CD14-positive monocyte (primary cell): Measurements from ENCODE around the gene GRM8. TPM values are rescaled to one million over a fixed set of nuclear protein-coding genes. Genes with fewer than 3 reads are reported as not detected.

Experiments
- DNase-seq, 3 donors: peaks; one replicate each; pipeline ENCODE4 v3.0.0-alpha.2; 2011 to 2022
- H2AFZ ChIP-seq: 2 replicates; pipeline ENCODE4 v1.6.0; 2012; ENCODE audit warnings: mild to moderate bottlenecking, low read depth, low read length, inconsistent platforms; ENCODE audit not compliant: insufficient read depth, poor library complexity, severe bottlenecking
- H3K27ac ChIP-seq, 2 donors: 1 replicate in 1 of 2; 2 replicates in 1 of 2; pipeline ENCODE4 v1.5.1; 2012 to 2013; ENCODE audit warnings: low read length in 2 of 2, control low read depth in 1 of 2, inconsistent platforms in 1 of 2, low read depth in 1 of 2, mild to moderate bottlenecking in 1 of 2
- H3K27me3 ChIP-seq, 2 donors: one replicate each; pipeline versions ENCODE4 v1.6.0 to v1.6.1; 2011 to 2013; ENCODE audit warnings: low read length in 2 of 2; ENCODE audit not compliant: control insufficient read depth in 2 of 2, insufficient read depth in 2 of 2
- H3K36me3 ChIP-seq, 2 donors: replicated peaks in 1 of 2; 1 replicate in 1 of 2; 2 replicates in 1 of 2; pipeline versions ENCODE4 v1.5.1 to v1.6.1; 2012 to 2013; ENCODE audit warnings: low read length in 2 of 2, control low read depth in 1 of 2, inconsistent platforms in 1 of 2, mild to moderate bottlenecking in 1 of 2; ENCODE audit not compliant: insufficient read depth in 2 of 2, control insufficient read depth in 1 of 2
- H3K4me1 ChIP-seq, 2 donors: 1 replicate in 1 of 2; 2 replicates in 1 of 2; pipeline versions ENCODE4 v1.5.1 to v1.6.1; 2012 to 2013; ENCODE audit warnings: low read length in 2 of 2, control low read depth in 1 of 2, inconsistent platforms in 1 of 2, mild to moderate bottlenecking in 1 of 2, moderate library complexity in 1 of 2; ENCODE audit not compliant: insufficient read depth in 2 of 2, control insufficient read depth in 1 of 2
- H3K4me2 ChIP-seq: replicated peaks from 2 replicates; pipeline ENCODE3; 2012; ENCODE audit warnings: low read length, moderate library complexity, mild to moderate bottlenecking; ENCODE audit not compliant: poor library complexity, severe bottlenecking; ENCODE audit errors: extremely low read depth
- H3K4me3 ChIP-seq, 3 experiments: fragments of 200-600 bp in 1 of 3; sonication (generic) in 1 of 3; replicated peaks in 1 of 3; 1 replicate in 2 of 3; 2 replicates in 1 of 3; pipeline ENCODE4 v1.5.1; 2011 to 2013; ENCODE audit warnings: low read length in 3 of 3, mild to moderate bottlenecking in 3 of 3, control low read depth in 2 of 3, low read depth in 2 of 3, inconsistent platforms in 1 of 3, moderate library complexity in 1 of 3
- H3K79me2 ChIP-seq: 2 replicates; pipeline ENCODE4 v1.6.0; 2012; ENCODE audit warnings: mild to moderate bottlenecking, control low read depth, inconsistent platforms, low read length, moderate library complexity; ENCODE audit not compliant: insufficient read depth
- H3K9ac ChIP-seq: 2 replicates; pipeline ENCODE4 v1.6.0; 2017; ENCODE audit warnings: low read length, mild to moderate bottlenecking; ENCODE audit not compliant: insufficient read depth, poor library complexity, severe bottlenecking
- H3K9me3 ChIP-seq, 2 donors: replicated peaks in 1 of 2; 1 replicate in 1 of 2; 2 replicates in 1 of 2; pipeline versions ENCODE4 v1.5.1 to v1.6.1; 2012 to 2013; ENCODE audit warnings: low read length in 2 of 2, control low read depth in 1 of 2; ENCODE audit not compliant: control insufficient read depth in 1 of 2, insufficient read depth in 1 of 2
- H4K20me1 ChIP-seq: 2 replicates; pipeline ENCODE4 v1.6.0; 2012; ENCODE audit warnings: mild to moderate bottlenecking, low read length, control low read depth, moderate library complexity; ENCODE audit not compliant: insufficient read depth
- H3K27ac Mint-ChIP-seq, 7 donors: one replicate each; pipeline ENCODE4 v1.8.0; 2020; ENCODE audit warnings: mild to moderate bottlenecking in 7 of 7, mixed read lengths in 7 of 7, moderate library complexity in 6 of 7, inconsistent platforms in 2 of 7
- H3K27me3 Mint-ChIP-seq, 3 donors: one replicate each; pipeline ENCODE4 v1.8.0; 2021 to 2022; ENCODE audit warnings: low read depth in 3 of 3, mild to moderate bottlenecking in 3 of 3, mixed read lengths in 3 of 3, moderate library complexity in 3 of 3, inconsistent platforms in 1 of 3
- H3K36me3 Mint-ChIP-seq, 2 donors: one replicate each; pipeline ENCODE4 v1.8.0; 2020; ENCODE audit warnings: mixed read lengths in 2 of 2, inconsistent platforms in 1 of 2, mild to moderate bottlenecking in 1 of 2
- H3K4me1 Mint-ChIP-seq: one replicate; pipeline ENCODE4 v1.8.0; 2020; ENCODE audit warnings: mild to moderate bottlenecking, mixed read lengths
- H3K4me3 Mint-ChIP-seq, 2 donors: one replicate each; pipeline ENCODE4 v1.8.0; 2020; ENCODE audit warnings: mild to moderate bottlenecking in 2 of 2, mixed read lengths in 2 of 2, moderate library complexity in 1 of 2
- H3K9me3 Mint-ChIP-seq, 7 donors: one replicate each; pipeline ENCODE4 v1.8.0; 2020 to 2022; ENCODE audit warnings: mixed read lengths in 7 of 7, mild to moderate bottlenecking in 6 of 7, moderate library complexity in 6 of 7, inconsistent platforms in 2 of 7
- CTCF ChIP-seq: fragments of 200-600 bp; IDR thresholded peaks from one replicate; pipeline ENCODE4 v1.8.0; 2022; ENCODE audit warnings: antibody characterized with exemption, mild to moderate bottlenecking
- WGBS: methylation state at CpG from one replicate; pipeline ENCODE4 v1.1.5; 2013; ENCODE audit warnings: missing lambda C conversion rate; ENCODE audit not compliant: insufficient coverage; 5-methylcytosine and 5-hydroxymethylcytosine counted together
- intact Hi-C, 2 donors: fragments of 100-400 bp; cut with micrococcal nuclease; formaldehyde crosslinking; loops; one replicate each; pipeline versions ENCODE4 v1.15.0 to v1.15.1; 2023
- polyA plus RNA-seq, 3 donors: library from polyadenylated mRNA; depleted of rRNA in 1 of 3; unstranded in 2 of 3; stranded (reverse) in 1 of 3; fragments of 300-500 nt in 2 of 3; fragments of >200 nt in 1 of 3; fragmentation: Illumina TruSeq in 2 of 3; gene quantifications; 1 replicate in 2 of 3; 2 replicates in 1 of 3; pipeline ENCODE4 v1.2.3, GENCODE V29; 2012 to 2021

The GRM8 gene
- polyA plus RNA-seq, 3 donors, result not detected

- WGBS, result no CpG with 5 or more reads among the region's 4 CpGs
- TF ChIP-seq CTCF, result no peak
- Histone ChIP-seq H3K27ac (no peak overlapping the region), H3K9ac (no peak overlapping the region), H3K9me3 (no peaks in the 10 kb centered on the region), H3K36me3 (no peaks in the 10 kb centered on the region), H4K20me1 (no peaks in the 10 kb centered on the region), H3K27me3 (no peaks in the 10 kb centered on the region), H2AFZ (no peak overlapping the region), H3K4me2 (no peak overlapping the region), H3K4me1 (no peaks in the 10 kb centered on the region), H3K79me2 (no peaks in the 10 kb centered on the region), H3K4me3 (no peak overlapping the region)
- DNase-seq, result no peak
- Mint-ChIP-seq H3K9me3 (peaks cover 0 to 5% (median 0%) of the 10 kb centered on the region in 7 donors), H3K27ac (no peak overlapping the region), H3K4me1 (no peaks in the 10 kb centered on the region), H3K4me3 (no peak overlapping the region), H3K36me3 (no peaks in the 10 kb centered on the region), H3K27me3 (peaks cover 0 to 4% (median 3%) of the 10 kb centered on the region in 3 donors)
- intact Hi-C loops, result no loop called here
These were observed 45.5 kb downstream of the GRM8 start for GRCh38 chr7:127207230-127207629.

GRCh38 chr7:127194571-127194970 lies 58.2 kb downstream of the GRM8 start:
- no CpG with 5 or more reads among the region's 2 CpGs for WGBS
- Histone ChIP-seq H3K4me1 (no peaks in the 10 kb centered on the region), H3K9ac (no peak overlapping the region), H3K27ac (no peak overlapping the region), H3K36me3 (no peaks in the 10 kb centered on the region), H3K4me2 (no peak overlapping the region), H4K20me1 (no peaks in the 10 kb centered on the region), H2AFZ (no peak overlapping the region), H3K27me3 (no peaks in the 10 kb centered on the region), H3K4me3 (no peak overlapping the region), H3K79me2 (no peaks in the 10 kb centered on the region), H3K9me3 (no peaks in the 10 kb centered on the region)
- no peak overlapping the region for H3K4me3 Mint-ChIP-seq
- no peak overlapping the region for H3K27ac Mint-ChIP-seq
- intact Hi-C loops, result no loop called here
- no peaks in the 10 kb centered on the region for H3K36me3 Mint-ChIP-seq
- DNase-seq, result no peak
- no peak for TF ChIP-seq CTCF
- H3K9me3 Mint-ChIP-seq, result peaks cover 0 to 5% (median 0%) of the 10 kb centered on the region in 7 donors
- H3K27me3 Mint-ChIP-seq, result no peaks in the 10 kb centered on the region
- H3K4me1 Mint-ChIP-seq, result no peaks in the 10 kb centered on the region
